GM12865 (cell line): ENCODE results near the gene STPG4.

ENCODE experiments used
- DNase-seq: peaks from one replicate; pipeline ENCODE4 v3.0.0; 2010; ENCODE audit warnings: low read depth
- H3K4me3 ChIP-seq: 2 replicates; pipeline ENCODE4 v1.5.1; 2011; ENCODE audit warnings: mild to moderate bottlenecking, low read depth, low read length, control low read depth
- TF ChIP-seq, protein P1 (sequence below): IDR thresholded peaks from 2 replicates; pipeline ENCODE4 v1.5.1; 2011; ENCODE audit warnings: low read length, control low read depth, low read depth, inconsistent platforms; ENCODE audit not compliant: insufficient read depth; ENCODE audit errors: missing control alignments

STPG4 gene

GRCh38 chr2:47162780-47163179, 7.7 kb upstream of the STPG4 start:
- H3K4me3 ChIP-seq = no peak overlapping the region
- DNase-seq = no peak
- TF ChIP-seq, protein P1, sequence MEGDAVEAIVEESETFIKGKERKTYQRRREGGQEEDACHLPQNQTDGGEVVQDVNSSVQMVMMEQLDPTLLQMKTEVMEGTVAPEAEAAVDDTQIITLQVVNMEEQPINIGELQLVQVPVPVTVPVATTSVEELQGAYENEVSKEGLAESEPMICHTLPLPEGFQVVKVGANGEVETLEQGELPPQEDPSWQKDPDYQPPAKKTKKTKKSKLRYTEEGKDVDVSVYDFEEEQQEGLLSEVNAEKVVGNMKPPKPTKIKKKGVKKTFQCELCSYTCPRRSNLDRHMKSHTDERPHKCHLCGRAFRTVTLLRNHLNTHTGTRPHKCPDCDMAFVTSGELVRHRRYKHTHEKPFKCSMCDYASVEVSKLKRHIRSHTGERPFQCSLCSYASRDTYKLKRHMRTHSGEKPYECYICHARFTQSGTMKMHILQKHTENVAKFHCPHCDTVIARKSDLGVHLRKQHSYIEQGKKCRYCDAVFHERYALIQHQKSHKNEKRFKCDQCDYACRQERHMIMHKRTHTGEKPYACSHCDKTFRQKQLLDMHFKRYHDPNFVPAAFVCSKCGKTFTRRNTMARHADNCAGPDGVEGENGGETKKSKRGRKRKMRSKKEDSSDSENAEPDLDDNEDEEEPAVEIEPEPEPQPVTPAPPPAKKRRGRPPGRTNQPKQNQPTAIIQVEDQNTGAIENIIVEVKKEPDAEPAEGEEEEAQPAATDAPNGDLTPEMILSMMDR = no peak

DNA sequence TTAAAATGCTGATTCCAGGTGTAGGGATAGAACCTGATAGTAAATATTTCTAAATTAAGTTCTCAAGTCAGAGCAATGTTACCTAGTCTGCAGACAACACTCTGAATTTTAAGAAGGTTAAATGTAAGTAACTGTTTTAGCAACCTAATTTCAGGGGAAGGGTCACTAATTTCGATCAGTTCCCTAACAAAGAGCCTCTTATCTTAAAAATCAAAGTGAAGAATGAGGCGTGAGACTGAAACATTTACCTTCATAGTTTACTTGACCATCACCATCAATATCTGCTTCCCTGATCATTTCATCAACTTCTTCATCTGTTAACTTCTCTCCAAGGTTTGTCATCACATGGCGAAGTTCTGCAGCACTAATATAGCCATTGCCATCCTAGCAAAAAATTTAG, 6.4 kb upstream of the STPG4 start:
- TF ChIP-seq, protein P1 = no peak
- H3K4me3 ChIP-seq = no peak overlapping the region
- no peak for DNase-seq

- DNase-seq = no peak
- no peak overlapping the region for H3K4me3 ChIP-seq
- TF ChIP-seq, protein P1 = no peak
These were observed 5.6 kb upstream of the STPG4 start for GRCh38 chr2:47160660-47161059.

- TF ChIP-seq, protein P1 = no peak
- H3K4me3 ChIP-seq = no peak overlapping the region
- no peak for DNase-seq
These were observed 5.1 kb upstream of the STPG4 start for GRCh38 chr2:47160211-47160610.

GRCh38 chr2:47159627-47160026, 4.5 kb upstream of the STPG4 start:
- no peak for DNase-seq
- H3K4me3 ChIP-seq = no peak overlapping the region
- TF ChIP-seq, protein P1 = no peak

DNA sequence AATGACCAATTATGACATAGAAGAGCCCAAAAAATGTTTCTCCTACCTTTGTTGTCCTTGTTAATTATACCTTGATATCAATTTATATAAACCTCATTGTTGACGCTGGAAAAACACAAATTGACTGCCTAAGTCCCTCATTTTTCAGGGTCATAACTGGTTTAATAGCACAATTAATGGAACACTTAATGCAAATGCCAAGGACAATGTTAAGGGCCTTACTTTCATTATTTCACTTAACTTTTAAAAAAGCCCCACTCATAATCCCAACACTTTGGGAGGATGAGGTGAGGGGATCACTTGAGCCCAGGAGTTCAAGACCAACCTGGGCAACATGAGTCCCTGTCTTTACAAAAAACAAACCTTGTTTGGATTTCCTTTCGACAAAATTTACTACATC, 3.5 kb upstream of the STPG4 start:
- DNase-seq = no peak
- no peak overlapping the region for H3K4me3 ChIP-seq
- TF ChIP-seq, protein P1 = no peak

DNA sequence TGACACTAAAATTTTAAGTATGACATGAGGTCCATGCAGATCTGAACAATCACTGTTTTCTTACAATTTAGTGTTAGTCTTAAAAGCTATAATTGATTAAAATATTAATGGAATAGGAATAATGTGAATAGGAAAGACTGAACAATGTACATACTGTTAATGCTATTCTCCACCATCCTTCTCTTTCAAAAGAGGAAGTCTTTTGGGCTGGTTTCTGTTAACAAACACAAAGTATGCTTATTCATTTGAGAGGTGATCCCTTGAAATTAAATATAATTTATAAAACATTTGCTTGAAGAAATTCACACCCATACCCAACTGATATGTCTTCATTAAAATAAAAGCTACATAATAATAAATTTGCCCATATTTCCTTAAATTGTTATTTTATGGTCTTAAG, 2.3 kb downstream of the STPG4 start:
- DNase-seq = no peak
- TF ChIP-seq, protein P1 = no peak

More for the DNA sequence above, 2.3 kb downstream of the STPG4 start:
- H3K4me3 ChIP-seq = no peak overlapping the region
